Right lobe of liver (tissue), 6 donors: ENCODE data around the gene ITGA2. TPM values are rescaled to one million over a fixed set of nuclear protein-coding genes. Genes with fewer than 3 reads are reported as not detected.
"Not testable (repeated sequence)": the region's sequence is repeated elsewhere in the genome, so short reads cannot be mapped to it uniquely, and the experiment has no call there.

Source experiments
- ATAC-seq, 4 donors: fragments of 200-7000 bp; cut with Tn5 transposase; one replicate each; pipeline ENCODE4 v1.9.1; 2020; ENCODE audit warnings: mild to moderate bottlenecking in 4 of 4, moderate library complexity in 4 of 4
- DNase-seq, 3 donors: peaks; one replicate each; pipeline ENCODE4 v3.0.0-alpha.2; 2020
- H3K27ac ChIP-seq, 3 donors: fragments of 200-600 bp; one replicate each; pipeline ENCODE4 v1.8.0; 2022
- H3K27me3 ChIP-seq, 2 donors: fragments of 200-600 bp; one replicate each; pipeline ENCODE4 v1.8.0; 2022
- H3K36me3 ChIP-seq, 4 donors: fragments of 200-600 bp; sonication (generic) in 1 of 4; one replicate each; pipeline versions ENCODE4 v1.5.1 to v1.8.0; 2017 to 2022; ENCODE audit warnings: control low read depth in 1 of 4
- H3K4me1 ChIP-seq, 4 donors: fragments of 200-600 bp; sonication (generic) in 1 of 4; one replicate each; pipeline versions ENCODE4 v1.5.1 to v1.8.0; 2017 to 2022; ENCODE audit warnings: control low read depth in 1 of 4
- H3K4me3 ChIP-seq, 3 donors: fragments of 200-600 bp; one replicate each; pipeline ENCODE4 v1.8.0; 2022
- H3K9me3 ChIP-seq, 4 donors: fragments of 200-600 bp; sonication (generic) in 1 of 4; one replicate each; pipeline versions ENCODE4 v1.5.1 to v1.8.0; 2017 to 2022; ENCODE audit warnings: control low read depth in 1 of 4
- CTCF ChIP-seq, 4 donors: fragments of 200-600 bp in 3 of 4; fragments of 450-650 bp in 1 of 4; IDR thresholded peaks; one replicate each; pipeline versions ENCODE4 v1.5.1 to v1.8.0; 2016 to 2022; ENCODE audit warnings: antibody characterized with exemption in 4 of 4, mild to moderate bottlenecking in 2 of 4
- POLR2A ChIP-seq: fragments of 450-650 bp; IDR thresholded peaks from one replicate; pipeline ENCODE4 v1.6.1; 2017; ENCODE audit warnings: antibody characterized with exemption, mild to moderate bottlenecking
- WGBS: methylation state at CpG from one replicate; pipeline ENCODE4 v1.1.6; 2018; ENCODE audit warnings: low coverage, low lambda C conversion rate; ENCODE audit not compliant: insufficient coverage; ENCODE audit errors: missing lambda C conversion rate; 5-methylcytosine and 5-hydroxymethylcytosine counted together
- intact Hi-C, 2 donors: fragments of 100-400 bp; cut with DNase I; formaldehyde crosslinking; loops; one replicate each; pipeline versions ENCODE4 v1.11.2 to v1.14.1; 2022
- total RNA-seq, 6 experiments: library from RNA; depleted of rRNA in 2 of 6; stranded (reverse); fragments of >200 nt in 2 of 6; fragmentation: NEBNext Ultra II Directional in 3 of 6; extraction: Animal tissue kit (Norgen Biotek cat#: 25700) in 3 of 6; gene quantifications; one replicate each; pipeline versions ENCODE4 v1.1.0 to v1.2.4, GENCODE V29; 2016 to 2023
- donor health status: DM: no; HTN: yes; CAD: no.
- donor health status: DM: no; HTN: no; CAD: no.
- donor health status: DM: no; HTN: no; CAD: no.
- donor health status: DM: no; HTN: yes; CAD: no.
- donor health status: DM: no; HTN: yes; CAD: no.

ITGA2 gene
- total RNA-seq, 6 experiments from 2014 or later = 0.11 to 1.6 (median 0.40) TPM

DNA sequence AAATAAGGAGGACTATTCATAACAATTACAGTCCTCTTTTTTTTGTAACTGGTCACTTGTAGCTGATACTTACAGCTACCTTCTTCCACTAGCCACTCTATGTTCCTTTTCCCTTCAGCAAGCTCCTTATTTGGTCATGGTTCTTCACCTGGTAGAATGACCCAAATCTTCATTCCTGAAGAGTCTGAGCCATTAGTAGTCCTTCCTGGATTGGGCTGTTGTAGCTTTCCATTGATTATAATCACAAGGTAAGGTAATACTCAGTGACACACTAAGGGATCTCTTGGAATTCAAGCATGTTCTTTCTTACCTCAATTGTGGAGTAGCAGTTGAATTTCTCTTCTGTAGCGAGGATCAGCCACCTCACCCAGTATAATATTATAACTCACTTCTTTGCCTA lies 25.5 kb upstream of the ITGA2 start:
- Histone ChIP-seq H3K27ac (no peak overlapping the region), H3K4me3 (no peak overlapping the region), H3K4me1 (no peaks in the 10 kb centered on the region), H3K27me3 (no peaks in the 10 kb centered on the region), H3K36me3 (no peaks in the 10 kb centered on the region), H3K9me3 (no peaks in the 10 kb centered on the region)
- 60% methylated on average over 1 of the region's 1 CpG for WGBS
- DNase-seq (no peak), ATAC-seq (no peak)
- intact Hi-C loops = no loop called here
- TF ChIP-seq POLR2A (no peak), CTCF (IDR thresholded peaks at IDR 0.05) (no peak)

DNA sequence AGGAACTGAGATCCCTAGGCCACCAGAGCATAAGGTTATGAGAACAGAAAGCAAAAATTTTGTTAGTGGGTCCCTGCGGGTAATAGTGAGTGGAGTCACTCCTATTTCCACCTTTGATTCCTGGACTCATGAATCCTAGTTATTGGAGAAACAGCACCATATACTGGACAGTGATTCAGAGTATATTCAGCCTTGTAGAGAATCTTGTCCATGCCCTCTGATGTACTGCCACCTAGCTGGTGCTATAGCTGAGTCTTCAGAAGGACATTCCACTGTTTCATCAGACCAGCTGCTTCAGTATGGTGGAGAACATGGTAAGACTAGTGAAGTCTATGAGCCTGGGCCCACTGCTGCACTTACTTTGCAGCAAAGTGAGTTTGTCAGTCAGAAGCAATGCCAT lies 25.0 kb upstream of the ITGA2 start:
- no peaks in the 10 kb centered on the region for H3K4me1 ChIP-seq
- no peak for DNase-seq
- TF ChIP-seq POLR2A (no peak), CTCF (IDR thresholded peaks at IDR 0.05) (peak in 2 of 4 donors; percentile 10 to 15)
- intact Hi-C loops = no loop called here
- no peaks in the 10 kb centered on the region for H3K9me3 ChIP-seq
- 100% methylated on average over 1 of the region's 1 CpG for WGBS
- H3K36me3 ChIP-seq = no peaks in the 10 kb centered on the region
- H3K4me3 ChIP-seq = no peak overlapping the region
- H3K27ac ChIP-seq = no peak overlapping the region
- ATAC-seq = peak; percentile 50 to 67 (median 57)
- H3K27me3 ChIP-seq = no peaks in the 10 kb centered on the region

GRCh38 chr5:52976157-52976556 lies 13.0 kb upstream of the ITGA2 start:
- H3K36me3 ChIP-seq, DNase-seq, H3K4me3 ChIP-seq, H3K9me3 ChIP-seq, H3K27ac ChIP-seq, intact Hi-C loops, ATAC-seq, H3K4me1 ChIP-seq, H3K27me3 ChIP-seq: not testable (repeated sequence)
- WGBS = no CpG with 5 or more reads among the region's 7 CpGs

GRCh38 chr5:52977264-52977897 lies 11.8 kb upstream of the ITGA2 start:
- 77% methylated on average over 4 of the region's 7 CpGs for WGBS
- H3K27me3 ChIP-seq = no peaks in the 10 kb centered on the region
- intact Hi-C loops = no loop called here
- TF ChIP-seq CTCF (IDR thresholded peaks at IDR 0.05) (no peak), POLR2A (no peak)
- DNase-seq (no peak), ATAC-seq (peak in 1 of 4 donors; percentile 30)
- H3K4me3 ChIP-seq = no peak overlapping the region
- no peaks in the 10 kb centered on the region for H3K4me1 ChIP-seq
- H3K9me3 ChIP-seq = no peaks in the 10 kb centered on the region
- H3K27ac ChIP-seq = no peak overlapping the region
- no peaks in the 10 kb centered on the region for H3K36me3 ChIP-seq

DNA sequence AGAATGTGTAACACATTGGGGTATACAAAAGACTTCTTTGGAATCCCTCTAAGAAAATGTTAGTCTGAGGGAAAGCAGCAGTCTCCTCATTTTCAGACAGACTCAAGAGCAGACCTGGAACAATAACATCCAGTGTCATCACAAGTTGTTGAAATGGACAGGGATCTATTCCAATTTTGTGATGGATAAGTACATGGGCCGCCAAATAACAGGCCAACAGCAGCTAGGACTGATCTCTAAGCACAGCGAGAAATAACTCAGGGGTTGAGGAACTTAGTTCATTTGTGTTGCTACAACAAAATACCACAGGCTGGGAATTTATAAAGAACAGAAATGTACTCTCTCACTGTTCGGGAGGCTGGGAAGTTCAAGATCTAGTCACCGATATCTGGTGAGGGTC lies 7.6 kb upstream of the ITGA2 start:
- no peaks in the 10 kb centered on the region for H3K36me3 ChIP-seq
- ATAC-seq (no peak), DNase-seq (no peak)
- no peaks in the 10 kb centered on the region for H3K9me3 ChIP-seq
- no peaks in the 10 kb centered on the region for H3K4me1 ChIP-seq
- H3K27me3 ChIP-seq = no peaks in the 10 kb centered on the region
- intact Hi-C loops = no loop called here
- no peak overlapping the region for H3K27ac ChIP-seq
- 78% methylated on average over 4 of the region's 4 CpGs for WGBS
- TF ChIP-seq POLR2A (no peak), CTCF (IDR thresholded peaks at IDR 0.05) (no peak)
- H3K4me3 ChIP-seq = no peak overlapping the region
